PFSK-1 (cell line): ENCODE data around the gene RNF141.

Source experiments
- TAF1 ChIP-seq: IDR thresholded peaks from 2 replicates; pipeline ENCODE4 v1.6.1; 2012; ENCODE audit warnings: low read length, control low read depth, borderline replicate concordance; ENCODE audit not compliant: insufficient read depth
- TF ChIP-seq, protein P1 (sequence below), 2 experiments: IDR thresholded peaks; 2 replicates each; pipeline versions ENCODE4 v1.6.1 to v1.8.0; 2011 to 2012; ENCODE audit warnings: low read depth in 2 of 2, low read length in 2 of 2, control low read depth in 1 of 2, inconsistent platforms in 1 of 2, mild to moderate bottlenecking in 1 of 2, moderate library complexity in 1 of 2; ENCODE audit not compliant: insufficient read depth in 1 of 2

DNA sequence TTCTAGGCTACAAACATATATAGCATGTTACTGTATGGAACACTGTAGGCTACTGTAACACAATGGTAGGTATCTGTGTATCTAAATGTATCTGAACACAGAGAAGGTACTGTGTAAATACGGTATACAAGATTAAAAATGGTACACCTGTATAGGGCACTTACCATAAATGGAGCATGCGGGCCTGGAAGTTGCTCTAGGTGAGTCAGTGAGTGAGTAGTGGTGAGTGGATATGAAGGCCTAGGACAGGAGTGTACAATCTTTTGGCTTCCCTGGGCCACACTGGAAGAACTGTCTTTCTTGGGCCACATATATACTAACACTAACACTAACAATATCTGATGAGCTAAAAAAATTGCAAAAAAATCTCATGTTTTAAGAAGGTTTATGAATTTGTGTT lies 21.4 kb downstream of the RNF141 start:
- TF ChIP-seq, protein P1, sequence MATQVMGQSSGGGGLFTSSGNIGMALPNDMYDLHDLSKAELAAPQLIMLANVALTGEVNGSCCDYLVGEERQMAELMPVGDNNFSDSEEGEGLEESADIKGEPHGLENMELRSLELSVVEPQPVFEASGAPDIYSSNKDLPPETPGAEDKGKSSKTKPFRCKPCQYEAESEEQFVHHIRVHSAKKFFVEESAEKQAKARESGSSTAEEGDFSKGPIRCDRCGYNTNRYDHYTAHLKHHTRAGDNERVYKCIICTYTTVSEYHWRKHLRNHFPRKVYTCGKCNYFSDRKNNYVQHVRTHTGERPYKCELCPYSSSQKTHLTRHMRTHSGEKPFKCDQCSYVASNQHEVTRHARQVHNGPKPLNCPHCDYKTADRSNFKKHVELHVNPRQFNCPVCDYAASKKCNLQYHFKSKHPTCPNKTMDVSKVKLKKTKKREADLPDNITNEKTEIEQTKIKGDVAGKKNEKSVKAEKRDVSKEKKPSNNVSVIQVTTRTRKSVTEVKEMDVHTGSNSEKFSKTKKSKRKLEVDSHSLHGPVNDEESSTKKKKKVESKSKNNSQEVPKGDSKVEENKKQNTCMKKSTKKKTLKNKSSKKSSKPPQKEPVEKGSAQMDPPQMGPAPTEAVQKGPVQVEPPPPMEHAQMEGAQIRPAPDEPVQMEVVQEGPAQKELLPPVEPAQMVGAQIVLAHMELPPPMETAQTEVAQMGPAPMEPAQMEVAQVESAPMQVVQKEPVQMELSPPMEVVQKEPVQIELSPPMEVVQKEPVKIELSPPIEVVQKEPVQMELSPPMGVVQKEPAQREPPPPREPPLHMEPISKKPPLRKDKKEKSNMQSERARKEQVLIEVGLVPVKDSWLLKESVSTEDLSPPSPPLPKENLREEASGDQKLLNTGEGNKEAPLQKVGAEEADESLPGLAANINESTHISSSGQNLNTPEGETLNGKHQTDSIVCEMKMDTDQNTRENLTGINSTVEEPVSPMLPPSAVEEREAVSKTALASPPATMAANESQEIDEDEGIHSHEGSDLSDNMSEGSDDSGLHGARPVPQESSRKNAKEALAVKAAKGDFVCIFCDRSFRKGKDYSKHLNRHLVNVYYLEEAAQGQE (IDR thresholded peaks at IDR 0.05; ENCODE audit: insufficient read depth in 1 of 2, low read depth in 2 of 2, low read length in 2 of 2) = no peak
- TF ChIP-seq TAF1 = no peak
